HL-60 (cell line): ENCODE data around the gene EXOC3L2.

Experiments used
- DNase-seq, 2 experiments: peaks; one replicate each; pipeline ENCODE4 v3.0.0-alpha.2; 2010 to 2020; ENCODE audit warnings: low read depth in 1 of 2, low spot score in 1 of 2
- H3K27ac ChIP-seq: fragments of 250-450 bp; sonication (Bioruptor Pico); replicated peaks from 2 replicates; pipeline ENCODE4 v1.5.1; 2020; ENCODE audit warnings: mild to moderate bottlenecking, moderate library complexity
- H3K27me3 ChIP-seq: fragments of 250-450 bp; sonication (Bioruptor Pico); 2 replicates; pipeline ENCODE4 v1.5.1; 2021; ENCODE audit warnings: mild to moderate bottlenecking, moderate library complexity; ENCODE audit not compliant: insufficient read depth, poor library complexity, severe bottlenecking
- H3K4me3 ChIP-seq: replicated peaks from 2 replicates; pipeline ENCODE4 v1.5.1; 2011; ENCODE audit warnings: mild to moderate bottlenecking, control low read depth, low read length; ENCODE audit not compliant: insufficient read depth
- CTCF ChIP-seq: IDR thresholded peaks from one replicate; pipeline ENCODE4 v1.5.1; 2011; ENCODE audit warnings: low read length, control low read depth, inconsistent platforms; ENCODE audit not compliant: insufficient read depth
- GABPA ChIP-seq: IDR thresholded peaks from 2 replicates; pipeline ENCODE4 v1.6.1; 2012; ENCODE audit warnings: low read depth
- POLR2AphosphoS5 ChIP-seq: IDR thresholded peaks from 2 replicates; pipeline ENCODE4 v1.6.1; 2012; ENCODE audit warnings: low read depth
- REST ChIP-seq: IDR thresholded peaks from 2 replicates; pipeline ENCODE4 v1.6.1; 2012; ENCODE audit warnings: low read depth; ENCODE audit not compliant: insufficient replicate concordance
- SPI1 ChIP-seq: IDR thresholded peaks from 2 replicates; pipeline ENCODE4 v1.6.1; 2012; ENCODE audit warnings: low read depth, mild to moderate bottlenecking, borderline replicate concordance

EXOC3L2 gene

GRCh38 chr19:45215391-45216191, 29.6 kb downstream of the EXOC3L2 start:
- peaks cover 33% of the 10 kb centered on the region for H3K27me3 ChIP-seq
- H3K4me3 ChIP-seq = no peak overlapping the region
- no peak for DNase-seq
- H3K27ac ChIP-seq = no peak overlapping the region
- TF ChIP-seq REST = no peak
- no peak for TF ChIP-seq POLR2AphosphoS5
- TF ChIP-seq GABPA = no peak
- no peak for TF ChIP-seq CTCF
- no peak for TF ChIP-seq SPI1

GRCh38 chr19:45213031-45213430, 32.2 kb downstream of the EXOC3L2 start:
- no peak for TF ChIP-seq CTCF
- no peak for TF ChIP-seq REST
- TF ChIP-seq SPI1 = no peak
- TF ChIP-seq POLR2AphosphoS5 = no peak
- TF ChIP-seq GABPA = no peak
- DNase-seq = no peak
- Histone ChIP-seq H3K27me3 (peaks cover 31% of the 10 kb centered on the region), H3K4me3 (no peak overlapping the region), H3K27ac (no peak overlapping the region)

GRCh38 chr19:45211751-45212381, 33.3 kb downstream of the EXOC3L2 start:
- TF ChIP-seq REST (no peak), GABPA (no peak), POLR2AphosphoS5 (no peak), SPI1 (no peak), CTCF (no peak)
- DNase-seq = no peak

More at GRCh38 chr19:45211751-45212381, 33.3 kb downstream of the EXOC3L2 start:
- Histone ChIP-seq H3K4me3 (no peak overlapping the region), H3K27me3 (peaks cover 22% of the 10 kb centered on the region), H3K27ac (no peak overlapping the region)
